ENCODE data around the gene ZBTB7C.
"Not testable (repeated sequence)": the region's sequence is repeated elsewhere in the genome, so short reads cannot be mapped to it uniquely, and the experiment has no call there.

The ZBTB7C gene

GRCh38 chr18:48293954-48294898 lies 115.0 kb downstream of the ZBTB7C start:
- no peak for DNase-seq

- DNase-seq = no peak
These were observed 116.3 kb downstream of the ZBTB7C start for GRCh38 chr18:48292782-48293424.

GRCh38 chr18:48292229-48292628 lies 117.0 kb downstream of the ZBTB7C start:
- no peak for DNase-seq

- no peak for DNase-seq
These were observed 118.8 kb downstream of the ZBTB7C start for GRCh38 chr18:48290162-48290926.

GRCh38 chr18:48284743-48285142 lies 124.4 kb downstream of the ZBTB7C start:
- DNase-seq = no peak

GRCh38 chr18:48284011-48284410 lies 125.2 kb downstream of the ZBTB7C start:
- DNase-seq = not testable (repeated sequence)

GRCh38 chr18:48281460-48281859 lies 127.7 kb downstream of the ZBTB7C start:
- not testable (repeated sequence) for DNase-seq

GRCh38 chr18:48279312-48279711 lies 129.9 kb downstream of the ZBTB7C start:
- no peak for DNase-seq

- no peak for DNase-seq
These were observed 131.1 kb downstream of the ZBTB7C start for GRCh38 chr18:48278081-48278480.

- no peak for DNase-seq
These were observed 134.9 kb downstream of the ZBTB7C start for GRCh38 chr18:48274301-48274700.

GRCh38 chr18:48270929-48271328 lies 138.3 kb downstream of the ZBTB7C start:
- no peak for DNase-seq

GRCh38 chr18:48265328-48265727 lies 143.9 kb downstream of the ZBTB7C start:
- DNase-seq = no peak

- DNase-seq = no peak
These were observed 145.0 kb downstream of the ZBTB7C start for GRCh38 chr18:48263914-48264902.

- no peak for DNase-seq
These were observed 145.9 kb downstream of the ZBTB7C start for GRCh38 chr18:48263192-48263853.

GRCh38 chr18:48260237-48260636 lies 148.9 kb downstream of the ZBTB7C start:
- no peak for DNase-seq

GRCh38 chr18:48256848-48257247 lies 152.3 kb downstream of the ZBTB7C start:
- no peak for DNase-seq

GRCh38 chr18:48254077-48254602 lies 155.0 kb downstream of the ZBTB7C start:
- no peak for DNase-seq

GRCh38 chr18:48252525-48252924 lies 156.7 kb downstream of the ZBTB7C start:
- DNase-seq = no peak

- DNase-seq = no peak
These were observed 158.3 kb downstream of the ZBTB7C start for GRCh38 chr18:48250918-48251317.

GRCh38 chr18:48250362-48250907 lies 158.7 kb downstream of the ZBTB7C start:
- no peak for DNase-seq

GRCh38 chr18:48249854-48250253 lies 159.3 kb downstream of the ZBTB7C start:
- no peak for DNase-seq

Data from activated effector memory CD4-positive, alpha-beta T cell treated with Interleukin-2 at 50 U/mL for 16 hours (primary cell).